Lung (tissue), 12 donors: ENCODE data around the gene SHROOM4. TPM values are rescaled to one million over a fixed set of nuclear protein-coding genes. Genes with fewer than 3 reads are reported as not detected.

ENCODE experiments used
- ATAC-seq: fragments of 200-7000 bp; cut with Tn5 transposase; one replicate; pipeline ENCODE4 v1.9.1; 2020; ENCODE audit warnings: moderate number of reproducible peaks; ENCODE audit not compliant: insufficient read depth, low FRiP score
- DNase-seq, 3 donors: peaks; one replicate each; pipeline ENCODE4 v3.0.0-alpha.2; 2013 to 2017
- H3K27ac ChIP-seq, 2 donors: one replicate each; pipeline ENCODE4 v1.5.1; 2013; ENCODE audit warnings: mild to moderate bottlenecking in 2 of 2, moderate library complexity in 2 of 2, control low read depth in 1 of 2, inconsistent platforms in 1 of 2, low read depth in 1 of 2, low read length in 1 of 2
- H3K27me3 ChIP-seq, 3 donors: one replicate each; pipeline ENCODE4 v1.5.1; 2013; ENCODE audit warnings: low read length in 2 of 3; ENCODE audit not compliant: control insufficient read depth in 3 of 3, insufficient read depth in 3 of 3
- H3K36me3 ChIP-seq, 4 donors: one replicate each; pipeline ENCODE4 v1.5.1; 2013; ENCODE audit warnings: low read length in 4 of 4, mild to moderate bottlenecking in 1 of 4, moderate library complexity in 1 of 4; ENCODE audit not compliant: control insufficient read depth in 4 of 4, insufficient read depth in 4 of 4
- H3K4me1 ChIP-seq, 5 donors: one replicate each; pipeline ENCODE4 v1.5.1; 2013; ENCODE audit warnings: low read length in 5 of 5, mild to moderate bottlenecking in 2 of 5, moderate library complexity in 1 of 5; ENCODE audit not compliant: control insufficient read depth in 5 of 5, insufficient read depth in 5 of 5
- H3K4me3 ChIP-seq: one replicate; pipeline ENCODE4 v1.5.1; 2013; ENCODE audit warnings: mild to moderate bottlenecking, control low read depth, moderate library complexity
- H3K9ac ChIP-seq, 2 donors: one replicate each; pipeline ENCODE4 v1.5.1; 2013; ENCODE audit warnings: low read length in 2 of 2, control low read depth in 1 of 2; ENCODE audit not compliant: insufficient read depth in 1 of 2
- H3K9me3 ChIP-seq, 4 donors: one replicate each; pipeline ENCODE4 v1.5.1; 2013; ENCODE audit warnings: low read length in 3 of 4, mild to moderate bottlenecking in 1 of 4, moderate library complexity in 1 of 4; ENCODE audit not compliant: control insufficient read depth in 4 of 4, insufficient read depth in 3 of 4
- CTCF ChIP-seq: IDR thresholded peaks from 2 replicates; pipeline ENCODE4 v1.5.1; 2012; ENCODE audit warnings: mild to moderate bottlenecking; ENCODE audit errors: control extremely low read depth, extremely low read depth
- WGBS, 2 donors: extraction: QIAGEN DNeasy Blood & Tissue Kit; methylation state at CpG; one replicate each; pipeline ENCODE4 v1.1.7; 2013; 5-methylcytosine and 5-hydroxymethylcytosine counted together
- polyA plus RNA-seq, 2 donors: library from polyadenylated mRNA; stranded (reverse); fragments of 200-250 nt; gene quantifications; one replicate each; pipeline ENCODE4 v1.2.1, GENCODE V29; 2013
- total RNA-seq, 2 donors: library from RNA; depleted of rRNA in 1 of 2; stranded (reverse); fragments of >200 nt in 1 of 2; gene quantifications; one replicate each; pipeline ENCODE4 v1.2.1, GENCODE V29; 2014 to 2021
- donor health status: control.
- donor health status: control.
- donor health status: Bipolar disorder and iron deficiency.
- donor health status: healthy.
- donor health status: DM: yes; HTN: yes; CAD: no.

The SHROOM4 gene
- total and polyA plus RNA-seq, 4 donors: 6.8 to 63.3 (median 18.9) TPM

GRCh38 chrX:50596056-50596455 lies 217.9 kb downstream of the SHROOM4 start:
- no peak overlapping the region for H3K4me3 ChIP-seq
- H3K27me3 ChIP-seq: peaks cover 0 to 5% (median 0%) of the 10 kb centered on the region in 3 donors
- no peak overlapping the region for H3K9ac ChIP-seq
- DNase-seq: no peak
- no peaks in the 10 kb centered on the region for H3K9me3 ChIP-seq
- no peak for ATAC-seq
- TF ChIP-seq CTCF: no peak
- H3K27ac ChIP-seq: peak overlapping the region in 1 of 2 donors; percentile 10
- H3K4me1 ChIP-seq: peaks cover 0 to 7% (median 0%) of the 10 kb centered on the region in 5 donors
- peaks cover 0 to 13% (median 0%) of the 10 kb centered on the region in 4 donors for H3K36me3 ChIP-seq

- Histone ChIP-seq H3K4me3 (no peak overlapping the region), H3K9ac (no peak overlapping the region), H3K36me3 (peaks cover 0 to 13% (median 0%) of the 10 kb centered on the region in 4 donors), H3K4me1 (peaks cover 0 to 7% (median 0%) of the 10 kb centered on the region in 5 donors), H3K9me3 (no peaks in the 10 kb centered on the region), H3K27ac (peak overlapping the region in 1 of 2 donors; percentile 46), H3K27me3 (peaks cover 0 to 5% (median 0%) of the 10 kb centered on the region in 3 donors)
- no peak for TF ChIP-seq CTCF
- DNase-seq (peak in 2 of 3 donors; percentile 2 to 23), ATAC-seq (no peak)
These were observed 219.2 kb downstream of the SHROOM4 start for GRCh38 chrX:50594788-50595187.

GRCh38 chrX:50586980-50587379 lies 227.0 kb downstream of the SHROOM4 start:
- Histone ChIP-seq H3K4me1 (no peaks in the 10 kb centered on the region), H3K27me3 (peaks cover 0 to 8% (median 0%) of the 10 kb centered on the region in 3 donors), H3K27ac (no peak overlapping the region), H3K36me3 (no peaks in the 10 kb centered on the region), H3K4me3 (no peak overlapping the region), H3K9me3 (peaks cover 0 to 4% (median 0%) of the 10 kb centered on the region in 4 donors), H3K9ac (no peak overlapping the region)
- no peak for ATAC-seq
- no peak for TF ChIP-seq CTCF
- 91 to 97% methylated on average over 3 of the region's 3 CpGs for WGBS, 2 donors
- no peak for DNase-seq

- DNase-seq: no peak
- no peak overlapping the region for H3K27ac ChIP-seq
- peaks cover 0 to 8% (median 0%) of the 10 kb centered on the region in 3 donors for H3K27me3 ChIP-seq
- no peak overlapping the region for H3K9ac ChIP-seq
- H3K36me3 ChIP-seq: no peaks in the 10 kb centered on the region
- TF ChIP-seq CTCF: no peak
- H3K9me3 ChIP-seq: peaks cover 0 to 4% (median 0%) of the 10 kb centered on the region in 4 donors
- no peak for ATAC-seq
- H3K4me1 ChIP-seq: no peaks in the 10 kb centered on the region
- H3K4me3 ChIP-seq: no peak overlapping the region
These were observed 227.6 kb downstream of the SHROOM4 start for GRCh38 chrX:50586407-50586806.
